Body of pancreas (tissue), 4 donors: ENCODE data around the gene TMEM185B.

Source experiments
- CTCF ChIP-seq, 7 experiments: fragments of 450-650 bp in 4 of 7; fragments of 200-600 bp in 3 of 7; sonication (generic) in 3 of 7; IDR thresholded peaks; one replicate each; pipeline ENCODE4 v1.5.1; 2016 to 2019; ENCODE audit warnings: antibody characterized with exemption in 7 of 7
- POLR2A ChIP-seq, 3 donors: fragments of 450-650 bp; IDR thresholded peaks; one replicate each; pipeline ENCODE4 v1.6.1; 2016; ENCODE audit warnings: antibody characterized with exemption in 3 of 3, mild to moderate bottlenecking in 2 of 3

- TF ChIP-seq CTCF (IDR thresholded peaks at IDR 0.05): no peak
- TF ChIP-seq POLR2A (IDR thresholded peaks at IDR 0.05): no peak
Measured at GRCh38 chr2:120254178-120254577, 31.0 kb upstream of the TMEM185B start.
